CD4-positive, alpha-beta T cell (primary cell): ENCODE measurements around the gene SLC37A2. TPM values are rescaled to one million over a fixed set of nuclear protein-coding genes. Genes with fewer than 3 reads are reported as not detected.
A peak's percentile ranks its signal among the peaks of the same experiment; 100 is the strongest.

ENCODE experiments used
- ATAC-seq: fragments of 200-7000 bp; cut with Tn5 transposase; one replicate; pipeline ENCODE4 v1.10.0; 2022; ENCODE audit warnings: mild to moderate bottlenecking; ENCODE audit not compliant: poor library complexity
- CTCF ChIA-PET: fragments of 350-600 bp; sonication (Branson Sonifier 250); formaldehyde crosslinking; loops from one replicate; lab custom pipeline; 2021; ENCODE audit warnings: antibody characterized with exemption, inconsistent platforms; lab: Charles Lee
- POLR2A ChIA-PET: fragments of 350-600 bp; sonication (Branson Sonifier 250); formaldehyde crosslinking; loops from one replicate; lab custom pipeline; 2021; ENCODE audit warnings: antibody characterized with exemption, inconsistent platforms; lab: Charles Lee
- DNase-seq, 14 experiments: peaks; one replicate each; pipeline ENCODE4 v3.0.0-alpha.2; 2013 to 2020; ENCODE audit warnings: mixed read lengths in 2 of 14
- H3K27ac ChIP-seq, 2 donors: one replicate each; pipeline versions ENCODE4 v1.5.1 to v1.7.0; 2013; ENCODE audit warnings: low read length in 2 of 2, low read depth in 1 of 2, mild to moderate bottlenecking in 1 of 2
- H3K27me3 ChIP-seq, 2 experiments: 1 replicate in 1 of 2; 2 replicates in 1 of 2; pipeline versions ENCODE4 v1.6.1 to v1.7.0; 2013; ENCODE audit warnings: low read length in 2 of 2, control low read depth in 1 of 2, mild to moderate bottlenecking in 1 of 2, moderate library complexity in 1 of 2; ENCODE audit not compliant: insufficient read depth in 2 of 2, control insufficient read depth in 1 of 2
- H3K36me3 ChIP-seq: one replicate; pipeline ENCODE4 v1.6.1; 2013; ENCODE audit warnings: low read length, control low read depth; ENCODE audit not compliant: insufficient read depth
- H3K4me1 ChIP-seq: one replicate; pipeline ENCODE4 v1.6.1; 2013; ENCODE audit warnings: low read length, control low read depth; ENCODE audit not compliant: insufficient read depth
- H3K4me3 ChIP-seq: one replicate; pipeline ENCODE4 v1.5.1; 2013; ENCODE audit warnings: mild to moderate bottlenecking, low read length, moderate library complexity
- H3K9me3 ChIP-seq, 2 experiments: 1 replicate in 1 of 2; 2 replicates in 1 of 2; pipeline versions ENCODE4 v1.6.1 to v1.7.0; 2013; ENCODE audit warnings: low read length in 2 of 2, mild to moderate bottlenecking in 2 of 2, control low read depth in 1 of 2, moderate library complexity in 1 of 2; ENCODE audit not compliant: control insufficient read depth in 1 of 2, insufficient read depth in 1 of 2
- H3K27ac Mint-ChIP-seq: one replicate; pipeline ENCODE4 v1.8.0; 2020; ENCODE audit warnings: mixed read lengths
- H3K27me3 Mint-ChIP-seq: one replicate; pipeline ENCODE4 v1.8.0; 2021; ENCODE audit warnings: mixed read lengths
- H3K36me3 Mint-ChIP-seq: one replicate; pipeline ENCODE4 v1.8.0; 2021; ENCODE audit warnings: low read depth, mixed read lengths
- H3K4me1 Mint-ChIP-seq: one replicate; pipeline ENCODE4 v1.8.0; 2021; ENCODE audit warnings: low read depth, mixed read lengths
- H3K4me3 Mint-ChIP-seq: one replicate; pipeline ENCODE4 v1.8.0; 2020; ENCODE audit warnings: mild to moderate bottlenecking, mixed read lengths
- H3K9me3 Mint-ChIP-seq: one replicate; pipeline ENCODE4 v1.8.0; 2020; ENCODE audit warnings: mixed read lengths
- CTCF ChIP-seq: fragments of 200-600 bp; IDR thresholded peaks from one replicate; pipeline ENCODE4 v1.8.0; 2022; ENCODE audit warnings: antibody characterized with exemption, mild to moderate bottlenecking
- intact Hi-C, 2 experiments: fragments of 100-400 bp; cut with DNase I in 1 of 2; cut with micrococcal nuclease in 1 of 2; formaldehyde crosslinking; loops; one replicate each; pipeline versions ENCODE4 v1.15.1 to v1.9.0; 2023 to 2025; cut with DNase I, micrococcal nuclease
- total RNA-seq, 174 experiments: library from RNA in 2 of 174; stranded (reverse) in 2 of 174; gene quantifications; one replicate each; pipeline ENCODE4 v1.2.3 and lab custom pipeline; 2021 to 2026

Gene SLC37A2
- total RNA-seq, 2 experiments from 2014 or later: 0.25 to 0.34 TPM

GRCh38 chr11:125110506-125110905, 47.4 kb downstream of the SLC37A2 start:
- peak in 2 of 14 experiments; percentile 15 to 18 for DNase-seq
- peaks cover 5% of the 10 kb centered on the region for H3K36me3 Mint-ChIP-seq
- peak overlapping the region; percentile 84 for H3K27ac Mint-ChIP-seq
- no peaks in the 10 kb centered on the region for H3K27me3 Mint-ChIP-seq
- Histone ChIP-seq H3K27ac (no peak overlapping the region), H3K27me3 (no peaks in the 10 kb centered on the region), H3K36me3 (no peaks in the 10 kb centered on the region), H3K4me3 (peak overlapping the region; percentile 90), H3K9me3 (peaks cover 0 to 4% of the 10 kb centered on the region in 2 experiments), H3K4me1 (peaks cover 16% of the 10 kb centered on the region)
- H3K9me3 Mint-ChIP-seq: peaks cover 3% of the 10 kb centered on the region
- intact Hi-C loops: loop anchor here in 1 of 2 experiments (5.0 to 10.0 kb wide), 8 partner anchors 233 to 787 kb away; partner anchors contain the start of genes CHEK1, EI24, SIAE and SPA17
- TF ChIP-seq CTCF: no peak
- ChIA-PET CTCF (interaction anchor here (0.6 to 1.4 kb wide), 2 partner anchors 8 to 32 kb away, joined by 3 to 4 read pairs; no protein-coding TSS in a partner anchor), POLR2A (interaction anchor here (1.1 to 3.1 kb wide), 6 partner anchors 14 to 482 kb away, joined by 3 to 18 read pairs (median 5); partner anchors contain the start of genes CCDC15, SIAE, SPA17 and STT3A)
- no peak for ATAC-seq
- peaks cover 26% of the 10 kb centered on the region for H3K4me1 Mint-ChIP-seq
- H3K4me3 Mint-ChIP-seq: peak overlapping the region; percentile 97

GRCh38 chr11:125111001-125111342, 47.9 kb downstream of the SLC37A2 start:
- TF ChIP-seq CTCF: no peak
- ATAC-seq: no peak
- peak in 5 of 14 experiments; percentile 3 to 23 (median 16) for DNase-seq
- Histone ChIP-seq H3K36me3 (no peaks in the 10 kb centered on the region), H3K9me3 (peaks cover 0 to 4% of the 10 kb centered on the region in 2 experiments), H3K27ac (peak overlapping the region; percentile 29 to 77), H3K4me1 (peaks cover 16% of the 10 kb centered on the region), H3K4me3 (peak overlapping the region; percentile 90), H3K27me3 (no peaks in the 10 kb centered on the region)
- H3K4me3 Mint-ChIP-seq: peak overlapping the region; percentile 97
- peaks cover 5% of the 10 kb centered on the region for H3K36me3 Mint-ChIP-seq
- ChIA-PET CTCF (interaction anchor here (0.6 to 2.1 kb wide), 3 partner anchors 8 to 31 kb away, joined by 3 to 6 read pairs (median 4); no protein-coding TSS in a partner anchor), POLR2A (interaction anchor here (1.1 to 3.1 kb wide), 10 partner anchors 8 to 488 kb away, joined by 3 to 18 read pairs (median 6); partner anchors contain the start of genes CCDC15, SIAE, SPA17 and STT3A)
- peaks cover 26% of the 10 kb centered on the region for H3K4me1 Mint-ChIP-seq
- H3K9me3 Mint-ChIP-seq: peaks cover 3% of the 10 kb centered on the region
- no peaks in the 10 kb centered on the region for H3K27me3 Mint-ChIP-seq
- intact Hi-C loops: loop anchor here in 1 of 2 experiments (1.0 to 10.0 kb wide), 9 partner anchors 157 to 786 kb away; partner anchors contain the start of genes CCDC15, CHEK1, EI24 and SIAE
- peak overlapping the region; percentile 84 for H3K27ac Mint-ChIP-seq

- Histone ChIP-seq H3K9me3 (peaks cover 0 to 4% of the 10 kb centered on the region in 2 experiments), H3K27me3 (no peaks in the 10 kb centered on the region), H3K27ac (peak within 1 kb of the TSS; percentile 29 to 77), H3K4me1 (peaks cover 16% of the 10 kb centered on the region), H3K36me3 (no peaks in the 10 kb centered on the region), H3K4me3 (peak within 1 kb of the TSS; percentile 90)
- Mint-ChIP-seq H3K27ac (peak within 1 kb of the TSS; percentile 84), H3K27me3 (no peaks in the 10 kb centered on the region), H3K9me3 (peaks cover 3% of the 10 kb centered on the region), H3K36me3 (peaks cover 5% of the 10 kb centered on the region), H3K4me3 (peak within 1 kb of the TSS; percentile 97), H3K4me1 (peaks cover 26% of the 10 kb centered on the region)
- POLR2A ChIA-PET: interaction anchor here (0.7 to 3.1 kb wide), 15 partner anchors 9 to 776 kb away, joined by 3 to 18 read pairs (median 4); partner anchors contain the start of genes CCDC15, HYLS1, MSANTD2 and SIAE
- CTCF ChIA-PET: interaction anchor here (1.4 to 2.1 kb wide), 2 partner anchors 13 to 31 kb away, joined by 4 to 6 read pairs; no protein-coding TSS in a partner anchor
- intact Hi-C loops: loop anchor here in 1 of 2 experiments (1.0 to 10.0 kb wide), 9 partner anchors 157 to 786 kb away; partner anchors contain the start of genes CCDC15, CHEK1, EI24 and SIAE
- TF ChIP-seq CTCF: no peak
- DNase-seq (peak; percentile 89 to 99 (median 92)), ATAC-seq (peak; percentile 94)
Observed at GRCh38 chr11:125111343-125112207, 48.5 kb downstream of the SLC37A2 start, which contains the start of gene TMEM218. Gene TMEM218, minus strand, starts transcription at chr11:125111626. Its CDS starts 9,385 bp downstream, at chr11:125102241.
